Peyer's patch (tissue), 4 donors: ENCODE results near the gene UNC93B1.
A peak's percentile ranks its signal among the peaks of the same experiment; 100 is the strongest.

Experiments used
- CTCF ChIP-seq, 6 experiments: fragments of 450-650 bp in 4 of 6; fragments of 200-600 bp in 2 of 6; sonication (generic) in 1 of 6; IDR thresholded peaks; one replicate each; pipeline ENCODE4 v1.5.1; 2017 to 2019; ENCODE audit warnings: antibody characterized with exemption in 6 of 6, mild to moderate bottlenecking in 3 of 6, moderate library complexity in 1 of 6
- POLR2A ChIP-seq, 2 donors: fragments of 450-650 bp; IDR thresholded peaks; one replicate each; pipeline ENCODE4 v1.5.1; 2017; ENCODE audit warnings: antibody characterized with exemption in 2 of 2, mild to moderate bottlenecking in 2 of 2, moderate library complexity in 2 of 2

DNA sequence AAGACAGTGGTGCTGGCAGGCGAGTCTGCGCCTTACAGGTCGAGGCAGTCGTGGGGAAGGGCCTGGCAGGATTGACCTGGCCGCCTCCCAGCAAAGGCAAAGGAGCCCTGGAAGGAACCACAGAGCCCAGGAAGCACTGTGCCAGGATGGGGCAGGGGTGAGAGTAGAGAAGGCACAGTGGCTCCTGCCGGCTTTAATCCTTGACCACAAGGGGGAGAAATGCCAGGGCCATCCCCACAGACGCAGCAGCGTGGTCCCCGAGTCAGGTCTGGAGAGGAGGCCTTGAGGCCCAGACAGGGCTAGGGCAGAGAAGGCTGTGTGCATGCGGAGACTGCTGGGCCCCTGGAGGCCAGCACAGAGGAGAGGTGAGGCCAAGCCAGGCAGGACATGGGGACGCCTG, 16.7 kb upstream of the UNC93B1 start:
- TF ChIP-seq POLR2A (IDR thresholded peaks at IDR 0.05) (no peak), CTCF (IDR thresholded peaks at IDR 0.05) (peak in 3 of 6 experiments; percentile 3 to 24 (median 12))
